SK-N-SH (cell line): ENCODE results near the gene TICAM2.

Source experiments
- CTCF ChIP-seq: fragments of 200-600 bp; sonication (generic); IDR thresholded peaks from 2 replicates; pipeline ENCODE4 v1.6.1; 2017; ENCODE audit warnings: antibody characterized with exemption, mild to moderate bottlenecking, moderate library complexity
- EZH2phosphoT487 ChIP-seq: fragments of 200-600 bp; sonication (generic); IDR thresholded peaks from 2 replicates; pipeline ENCODE4 v1.6.1; 2017; ENCODE audit warnings: low read depth, mixed run types, mild to moderate bottlenecking, antibody characterized with exemption, moderate library complexity, borderline replicate concordance
- REST ChIP-seq: IDR thresholded peaks from 2 replicates; pipeline ENCODE4 v1.6.1; 2012; ENCODE audit warnings: mild to moderate bottlenecking, low read depth, low read length, moderate library complexity

GRCh38 chr5:115594128-115595047, 7.9 kb downstream of the TICAM2 start:
- TF ChIP-seq CTCF (no peak), REST (no peak), EZH2phosphoT487 (no peak)
